ENCODE results near the gene PTHLH. TPM values are rescaled to one million over a fixed set of nuclear protein-coding genes. Genes with fewer than 3 reads are reported as not detected.

The PTHLH gene
- total RNA-seq, 1 experiment from 2014 or later, result 3.9 TPM

GRCh38 chr12:27953817-27954216, 18.7 kb downstream of the PTHLH start:
- in situ Hi-C loops (cut with HindIII; ENCODE audit: low pct_unique_long_range_greater_than_20kb, low sequenced_read_pairs), result no loop called here

GRCh38 chr12:27953348-27953747, 19.2 kb downstream of the PTHLH start:
- DNase-seq (ENCODE audit: low read depth), result no peak
- in situ Hi-C loops (cut with HindIII; ENCODE audit: low pct_unique_long_range_greater_than_20kb, low sequenced_read_pairs), result no loop called here

More at GRCh38 chr12:27953817-27954216, 18.7 kb downstream of the PTHLH start:
- no peak for DNase-seq (ENCODE audit: low read depth)

GRCh38 chr12:27952510-27952909, 20.0 kb downstream of the PTHLH start:
- in situ Hi-C loops (cut with HindIII; ENCODE audit: low pct_unique_long_range_greater_than_20kb, low sequenced_read_pairs), result no loop called here
- no peak for DNase-seq (ENCODE audit: low read depth)

GRCh38 chr12:27951898-27952297, 20.6 kb downstream of the PTHLH start:
- DNase-seq (ENCODE audit: low read depth), result no peak
- in situ Hi-C loops (cut with HindIII; ENCODE audit: low pct_unique_long_range_greater_than_20kb, low sequenced_read_pairs), result no loop called here

- in situ Hi-C loops (cut with HindIII; ENCODE audit: low pct_unique_long_range_greater_than_20kb, low sequenced_read_pairs), result no loop called here
- no peak for DNase-seq (ENCODE audit: low read depth)
Observed at GRCh38 chr12:27946421-27946820, 26.1 kb downstream of the PTHLH start.

- in situ Hi-C loops (cut with HindIII; ENCODE audit: low pct_unique_long_range_greater_than_20kb, low sequenced_read_pairs), result no loop called here
- peak; percentile 48 for DNase-seq (ENCODE audit: low read depth)
Observed at GRCh38 chr12:27940756-27941402, 31.7 kb downstream of the PTHLH start.

- DNase-seq (ENCODE audit: low read depth), result no peak
- in situ Hi-C loops (cut with HindIII; ENCODE audit: low pct_unique_long_range_greater_than_20kb, low sequenced_read_pairs), result no loop called here
Observed at GRCh38 chr12:27940245-27940644, 32.3 kb downstream of the PTHLH start.

DNA sequence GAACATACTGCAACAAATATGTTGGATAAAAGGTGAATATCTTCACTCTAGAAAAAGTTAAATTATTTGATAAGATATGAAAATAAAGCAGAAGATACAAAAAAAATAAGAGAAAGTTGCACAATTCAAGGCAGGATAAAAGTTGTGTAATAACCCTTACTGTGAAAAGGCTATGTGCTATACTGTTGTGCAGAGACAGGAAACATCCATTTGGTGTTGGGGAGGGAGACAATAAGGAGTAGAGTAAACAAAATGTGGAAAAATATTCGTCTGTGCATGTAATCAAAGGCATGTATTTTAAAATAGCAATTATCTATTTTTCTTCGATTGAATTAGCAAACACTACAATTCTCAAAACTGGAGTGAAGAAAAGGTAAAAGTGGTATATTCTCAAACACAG, 34.8 kb downstream of the PTHLH start:
- in situ Hi-C loops (cut with HindIII; ENCODE audit: low pct_unique_long_range_greater_than_20kb, low sequenced_read_pairs), result no loop called here
- DNase-seq (ENCODE audit: low read depth), result no peak

GRCh38 chr12:27936196-27936595, 36.3 kb downstream of the PTHLH start:
- in situ Hi-C loops (cut with HindIII; ENCODE audit: low pct_unique_long_range_greater_than_20kb, low sequenced_read_pairs), result no loop called here
- DNase-seq (ENCODE audit: low read depth), result no peak

- in situ Hi-C loops (cut with HindIII; ENCODE audit: low pct_unique_long_range_greater_than_20kb, low sequenced_read_pairs), result no loop called here
- DNase-seq (ENCODE audit: low read depth), result no peak
Observed at GRCh38 chr12:27934276-27934675, 38.3 kb downstream of the PTHLH start.

DNA sequence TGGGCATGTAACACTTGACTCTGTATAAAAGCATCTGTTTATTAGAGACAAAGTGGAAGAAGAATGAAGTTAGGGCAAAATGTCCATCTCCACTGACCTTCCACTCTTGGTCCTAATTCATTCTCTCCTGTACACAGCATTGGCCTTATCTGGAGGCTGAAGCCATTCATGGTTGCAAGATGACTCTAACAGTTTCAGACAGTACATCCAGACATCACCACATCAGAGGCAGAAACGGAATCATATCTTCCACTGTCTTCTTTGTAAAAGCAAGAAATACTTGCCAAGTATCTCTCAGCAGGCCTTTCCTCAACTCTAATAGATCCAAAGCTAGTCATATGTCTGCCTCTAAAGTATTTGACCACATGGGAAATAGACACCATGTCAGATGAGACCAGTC, 41.1 kb downstream of the PTHLH start:
- DNase-seq (ENCODE audit: low read depth), result no peak
- in situ Hi-C loops (cut with HindIII; ENCODE audit: low pct_unique_long_range_greater_than_20kb, low sequenced_read_pairs), result no loop called here

GRCh38 chr12:27927347-27927746, 45.2 kb downstream of the PTHLH start:
- in situ Hi-C loops (cut with HindIII; ENCODE audit: low pct_unique_long_range_greater_than_20kb, low sequenced_read_pairs), result no loop called here
- no peak for DNase-seq (ENCODE audit: low read depth)

GRCh38 chr12:27924350-27925135, 48.0 kb downstream of the PTHLH start:
- in situ Hi-C loops (cut with HindIII; ENCODE audit: low pct_unique_long_range_greater_than_20kb, low sequenced_read_pairs), result no loop called here
- DNase-seq (ENCODE audit: low read depth), result no peak

GRCh38 chr12:27922531-27923139, 49.9 kb downstream of the PTHLH start:
- no peak for DNase-seq (ENCODE audit: low read depth)
- in situ Hi-C loops (cut with HindIII; ENCODE audit: low pct_unique_long_range_greater_than_20kb, low sequenced_read_pairs), result no loop called here

GRCh38 chr12:27919671-27920235, 52.8 kb downstream of the PTHLH start:
- no peak for DNase-seq (ENCODE audit: low read depth)
- in situ Hi-C loops (cut with HindIII; ENCODE audit: low pct_unique_long_range_greater_than_20kb, low sequenced_read_pairs), result no loop called here

DNA sequence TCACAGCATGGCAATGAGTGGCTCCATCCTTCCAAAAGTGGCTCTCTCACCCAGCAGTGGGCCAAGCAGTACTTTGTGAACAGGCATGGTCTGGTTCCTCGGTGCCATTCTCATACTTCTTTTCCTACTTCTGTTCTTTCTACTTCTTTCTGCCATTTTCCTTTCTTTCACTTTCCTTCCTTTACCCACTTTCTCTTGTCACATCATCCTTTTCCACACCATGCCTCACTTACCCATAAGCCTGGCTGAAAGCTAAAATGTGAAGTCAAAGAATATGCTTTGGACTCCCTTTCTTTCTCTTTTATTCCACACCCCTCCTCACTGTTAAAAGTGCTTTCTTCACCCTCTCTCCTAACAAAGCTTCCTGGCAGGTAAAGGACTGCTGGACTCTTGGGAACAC, 57.0 kb downstream of the PTHLH start:
- in situ Hi-C loops (cut with HindIII; ENCODE audit: low pct_unique_long_range_greater_than_20kb, low sequenced_read_pairs), result no loop called here

GRCh38 chr12:27915021-27915420, 57.5 kb downstream of the PTHLH start:
- no peak for DNase-seq (ENCODE audit: low read depth)
- in situ Hi-C loops (cut with HindIII; ENCODE audit: low pct_unique_long_range_greater_than_20kb, low sequenced_read_pairs), result no loop called here

More for the DNA sequence above, 57.0 kb downstream of the PTHLH start:
- DNase-seq (ENCODE audit: low read depth), result no peak

GRCh38 chr12:27913999-27914614, 58.4 kb downstream of the PTHLH start:
- in situ Hi-C loops (cut with HindIII; ENCODE audit: low pct_unique_long_range_greater_than_20kb, low sequenced_read_pairs), result no loop called here
- DNase-seq (ENCODE audit: low read depth), result no peak

DNA sequence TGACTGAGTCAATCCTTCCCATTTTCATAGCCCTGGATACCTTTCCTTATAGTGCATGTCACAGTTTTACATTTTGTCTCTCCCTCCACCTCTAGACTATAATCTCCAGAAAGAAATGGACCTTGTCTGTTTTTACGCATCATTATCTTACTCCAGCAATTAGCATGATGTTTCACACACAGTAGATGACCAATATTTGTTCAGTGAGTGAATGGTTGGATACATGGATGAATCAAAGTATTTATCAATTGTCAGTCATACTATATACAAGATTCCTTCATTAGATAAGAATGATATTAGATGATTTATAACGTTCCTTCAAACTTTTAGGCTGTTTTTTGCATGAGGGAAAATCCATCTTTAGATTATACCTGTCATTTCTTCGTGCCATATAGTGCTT, 61.1 kb downstream of the PTHLH start:
- in situ Hi-C loops (cut with HindIII; ENCODE audit: low pct_unique_long_range_greater_than_20kb, low sequenced_read_pairs), result no loop called here
- DNase-seq (ENCODE audit: low read depth), result no peak

Measured in Caki2 (cell line).